Epithelial cell of esophagus (primary cell): ENCODE results near the gene SIGLECL1.

Experiments used
- DNase-seq: peaks from one replicate; pipeline ENCODE4 v3.0.0; 2010; ENCODE audit warnings: low read depth
- H3K4me3 ChIP-seq: 2 replicates; pipeline ENCODE4 v1.5.1; 2011; ENCODE audit warnings: mild to moderate bottlenecking, low read length, control low read depth
- CTCF ChIP-seq: IDR thresholded peaks from 2 replicates; pipeline ENCODE4 v1.5.1; 2011; ENCODE audit warnings: low read depth, mild to moderate bottlenecking, low read length, control low read depth, inconsistent platforms; ENCODE audit not compliant: insufficient read depth; ENCODE audit errors: missing control alignments

SIGLECL1 gene

GRCh38 chr19:51227326-51227725, 23.6 kb upstream of the SIGLECL1 start:
- no peak for TF ChIP-seq CTCF
- H3K4me3 ChIP-seq = no peak overlapping the region
- DNase-seq = no peak

- H3K4me3 ChIP-seq = no peak overlapping the region
- no peak for DNase-seq
Measured at GRCh38 chr19:51227966-51228365, 22.9 kb upstream of the SIGLECL1 start.

GRCh38 chr19:51240866-51241265, 10.0 kb upstream of the SIGLECL1 start:
- no peak for DNase-seq
- no peak overlapping the region for H3K4me3 ChIP-seq
- no peak for TF ChIP-seq CTCF

More at GRCh38 chr19:51227966-51228365, 22.9 kb upstream of the SIGLECL1 start:
- TF ChIP-seq CTCF = no peak

GRCh38 chr19:51242881-51243630, 7.8 kb upstream of the SIGLECL1 start:
- no peak overlapping the region for H3K4me3 ChIP-seq
- no peak for TF ChIP-seq CTCF
- DNase-seq = no peak

- no peak for TF ChIP-seq CTCF
- no peak for DNase-seq
- H3K4me3 ChIP-seq = no peak overlapping the region
Measured at GRCh38 chr19:51246164-51246552, 4.7 kb upstream of the SIGLECL1 start.

GRCh38 chr19:51247972-51248590, 2.8 kb upstream of the SIGLECL1 start:
- H3K4me3 ChIP-seq = no peak overlapping the region
- no peak for DNase-seq
- no peak for TF ChIP-seq CTCF

- no peak for TF ChIP-seq CTCF
- DNase-seq = no peak
- H3K4me3 ChIP-seq = no peak overlapping the region
Measured at GRCh38 chr19:51251468-51251820, 564 bp downstream of the SIGLECL1 start.
